B cell (primary cell): Measurements from ENCODE around the gene PLCB4. TPM values are rescaled to one million over a fixed set of nuclear protein-coding genes. Genes with fewer than 3 reads are reported as not detected.

Experiments
- ATAC-seq: fragments of 200-7000 bp; cut with Tn5 transposase; one replicate; pipeline ENCODE4 v1.10.0; 2021; ENCODE audit warnings: low read depth, mild to moderate bottlenecking, moderate number of reproducible peaks, moderate library complexity
- CTCF ChIA-PET: fragments of 350-600 bp; sonication (Branson Sonifier 250); formaldehyde crosslinking; loops from one replicate; lab custom pipeline; 2021; ENCODE audit warnings: antibody characterized with exemption, inconsistent platforms; lab: Charles Lee
- POLR2A ChIA-PET: fragments of 350-600 bp; sonication (Branson Sonifier 250); formaldehyde crosslinking; loops from one replicate; lab custom pipeline; 2021; ENCODE audit warnings: antibody characterized with exemption; lab: Charles Lee
- DNase-seq: peaks from one replicate; pipeline ENCODE4 v3.0.0; 2013
- H2AFZ ChIP-seq: 2 replicates; pipeline ENCODE4 v1.6.1; 2012; ENCODE audit warnings: mild to moderate bottlenecking, low read depth, low read length; ENCODE audit not compliant: insufficient read depth, poor library complexity, severe bottlenecking
- H3K27ac ChIP-seq, 2 donors: 1 replicate in 1 of 2; 2 replicates in 1 of 2; pipeline ENCODE4 v1.5.1; 2012 to 2013; ENCODE audit warnings: low read length in 2 of 2, mild to moderate bottlenecking in 2 of 2, moderate library complexity in 1 of 2
- H3K27me3 ChIP-seq, 4 experiments: fragments of 200-600 bp in 1 of 4; sonication (generic) in 1 of 4; replicated peaks in 1 of 4; 1 replicate in 2 of 4; 2 replicates in 2 of 4; pipeline versions ENCODE4 v1.6.1 to v1.7.0; 2013 to 2016; ENCODE audit warnings: low read length in 3 of 4, mild to moderate bottlenecking in 2 of 4, mixed read lengths in 1 of 4, moderate library complexity in 1 of 4; ENCODE audit not compliant: insufficient read depth in 4 of 4, control insufficient read depth in 3 of 4; ENCODE audit errors: control extremely low read depth in 1 of 4
- H3K36me3 ChIP-seq, 2 experiments: replicated peaks in 1 of 2; 1 replicate in 1 of 2; 2 replicates in 1 of 2; pipeline versions ENCODE4 v1.6.1 to v1.7.1; 2013; ENCODE audit warnings: low read length in 1 of 2; ENCODE audit not compliant: insufficient read depth in 2 of 2, control insufficient read depth in 1 of 2; ENCODE audit errors: control extremely low read depth in 1 of 2, extremely low read depth in 1 of 2
- H3K4me1 ChIP-seq, 2 donors: fragments of 200-600 bp in 1 of 2; sonication (generic) in 1 of 2; 1 replicate in 1 of 2; 2 replicates in 1 of 2; pipeline versions ENCODE4 v1.5.1 to v1.6.1; 2013 to 2017; ENCODE audit warnings: low read length in 2 of 2; ENCODE audit not compliant: control insufficient read depth in 2 of 2, insufficient read depth in 2 of 2
- H3K4me2 ChIP-seq: replicated peaks from 2 replicates; pipeline ENCODE3; 2012; ENCODE audit warnings: mild to moderate bottlenecking, low read depth, low read length; ENCODE audit not compliant: poor library complexity, severe bottlenecking
- H3K4me3 ChIP-seq, 5 experiments: fragments of 200-600 bp in 1 of 5; sonication (generic) in 1 of 5; 1 replicate in 3 of 5; 2 replicates in 2 of 5; pipeline versions ENCODE4 v1.5.1 to v1.7.0; 2011 to 2016; ENCODE audit warnings: low read length in 4 of 5, mild to moderate bottlenecking in 4 of 5, low read depth in 2 of 5, control low read depth in 1 of 5, moderate library complexity in 1 of 5; ENCODE audit not compliant: insufficient read depth in 1 of 5; ENCODE audit errors: control extremely low read depth in 1 of 5, extremely low read depth in 1 of 5
- H3K79me2 ChIP-seq: fragments of 200-600 bp; sonication (generic); one replicate; pipeline ENCODE4 v1.6.0; 2016; ENCODE audit warnings: low read length; ENCODE audit not compliant: control insufficient read depth, insufficient read depth
- H3K9ac ChIP-seq: fragments of 200-600 bp; sonication (generic); 2 replicates; pipeline ENCODE4 v1.6.1; 2017; ENCODE audit warnings: mild to moderate bottlenecking, low read length, moderate library complexity
- H3K9me3 ChIP-seq, 3 donors: one replicate each; pipeline versions ENCODE4 v1.6.1 to v1.7.1; 2013; ENCODE audit warnings: low read length in 2 of 3; ENCODE audit not compliant: control insufficient read depth in 2 of 3, insufficient read depth in 1 of 3; ENCODE audit errors: control extremely low read depth in 1 of 3
- H4K20me1 ChIP-seq: 2 replicates; pipeline ENCODE4 v1.6.0; 2012; ENCODE audit warnings: mild to moderate bottlenecking, low read length; ENCODE audit not compliant: insufficient read depth, control insufficient read depth, poor library complexity, severe bottlenecking
- H3K27ac Mint-ChIP-seq: one replicate; pipeline ENCODE4 v1.8.0; 2021; ENCODE audit warnings: mixed read lengths
- H3K27me3 Mint-ChIP-seq: one replicate; pipeline ENCODE4 v1.8.0; 2021; ENCODE audit warnings: mixed read lengths
- H3K4me1 Mint-ChIP-seq: one replicate; pipeline ENCODE4 v1.8.0; 2021; ENCODE audit warnings: mixed read lengths
- H3K4me3 Mint-ChIP-seq: one replicate; pipeline ENCODE4 v1.8.0; 2021; ENCODE audit warnings: mixed read lengths
- H3K9me3 Mint-ChIP-seq: one replicate; pipeline ENCODE4 v1.8.0; 2022; ENCODE audit warnings: mixed read lengths; ENCODE audit not compliant: insufficient read depth
- EZH2 ChIP-seq: IDR thresholded peaks from 2 replicates; pipeline ENCODE4 v1.6.1; 2012; ENCODE audit warnings: borderline replicate concordance, low read depth, mild to moderate bottlenecking, moderate library complexity, low read length; ENCODE audit not compliant: insufficient read depth, poor library complexity, severe bottlenecking
- WGBS: methylation state at CpG from one replicate; pipeline ENCODE4 v1.1.5; 2013; ENCODE audit warnings: missing lambda C conversion rate; ENCODE audit not compliant: insufficient coverage; 5-methylcytosine and 5-hydroxymethylcytosine counted together
- intact Hi-C: fragments of 100-400 bp; cut with micrococcal nuclease; formaldehyde crosslinking; loops from one replicate; pipeline ENCODE4 v1.10.0; 2022
- polyA plus RNA-seq: library from polyadenylated mRNA; depleted of rRNA; stranded (reverse); fragments of >200 nt; gene quantifications from 2 replicates; pipeline ENCODE4 v1.2.3, GENCODE V29; 2012
- total RNA-seq, 2 donors: library from RNA; stranded (reverse); fragments of 120-200 nt in 1 of 2; gene quantifications; 1 replicate in 1 of 2; 2 replicates in 1 of 2; pipeline versions ENCODE4 v1.2.3 to v1.2.4, GENCODE V29; 2013 to 2022
- TF ChIP-seq, protein P1 (sequence below): fragments of 200-600 bp; IDR thresholded peaks from one replicate; pipeline ENCODE4 v1.8.0; 2022; ENCODE audit warnings: antibody characterized with exemption, mild to moderate bottlenecking

Gene PLCB4
- total and polyA plus RNA-seq, 2 donors (not counting 1 experiment from before 2014, with no cell fraction given), result not detected

DNA sequence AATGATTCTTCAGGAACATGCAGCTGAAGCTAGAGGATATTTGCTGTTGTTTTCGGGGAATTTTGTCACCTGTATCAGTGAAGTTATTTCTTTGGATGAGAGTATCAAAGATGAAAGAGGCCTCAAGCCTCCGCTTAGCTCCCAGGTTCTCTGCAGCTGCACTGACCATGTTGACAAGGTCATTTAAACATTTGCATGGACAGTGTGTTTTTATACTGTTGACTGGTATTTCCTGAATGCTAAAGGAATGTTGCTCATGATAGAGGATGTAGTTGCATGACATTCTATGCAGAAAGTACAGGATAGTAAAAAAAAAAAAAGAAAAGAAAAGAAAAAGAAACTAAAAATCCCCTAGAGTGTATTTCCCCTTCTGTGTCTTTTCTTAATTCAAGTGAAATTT is 279.9 kb downstream of the PLCB4 start:
- ChIA-PET CTCF (no interaction called here), POLR2A (no interaction called here)
- Histone ChIP-seq H3K36me3 (no peaks in the 10 kb centered on the region), H3K4me1 (no peaks in the 10 kb centered on the region), H3K79me2 (no peaks in the 10 kb centered on the region), H3K27me3 (no peaks in the 10 kb centered on the region), H3K27ac (no peak overlapping the region), H3K4me3 (no peak overlapping the region), H2AFZ (no peak overlapping the region), H3K9ac (no peak overlapping the region), H3K4me2 (no peak overlapping the region), H3K9me3 (no peaks in the 10 kb centered on the region), H4K20me1 (no peaks in the 10 kb centered on the region)
- H3K4me3 Mint-ChIP-seq, result no peak overlapping the region
- no peaks in the 10 kb centered on the region for H3K9me3 Mint-ChIP-seq
- no peaks in the 10 kb centered on the region for H3K4me1 Mint-ChIP-seq
- DNase-seq (no peak), ATAC-seq (no peak)
- no peak for TF ChIP-seq EZH2
- TF ChIP-seq, protein P1, sequence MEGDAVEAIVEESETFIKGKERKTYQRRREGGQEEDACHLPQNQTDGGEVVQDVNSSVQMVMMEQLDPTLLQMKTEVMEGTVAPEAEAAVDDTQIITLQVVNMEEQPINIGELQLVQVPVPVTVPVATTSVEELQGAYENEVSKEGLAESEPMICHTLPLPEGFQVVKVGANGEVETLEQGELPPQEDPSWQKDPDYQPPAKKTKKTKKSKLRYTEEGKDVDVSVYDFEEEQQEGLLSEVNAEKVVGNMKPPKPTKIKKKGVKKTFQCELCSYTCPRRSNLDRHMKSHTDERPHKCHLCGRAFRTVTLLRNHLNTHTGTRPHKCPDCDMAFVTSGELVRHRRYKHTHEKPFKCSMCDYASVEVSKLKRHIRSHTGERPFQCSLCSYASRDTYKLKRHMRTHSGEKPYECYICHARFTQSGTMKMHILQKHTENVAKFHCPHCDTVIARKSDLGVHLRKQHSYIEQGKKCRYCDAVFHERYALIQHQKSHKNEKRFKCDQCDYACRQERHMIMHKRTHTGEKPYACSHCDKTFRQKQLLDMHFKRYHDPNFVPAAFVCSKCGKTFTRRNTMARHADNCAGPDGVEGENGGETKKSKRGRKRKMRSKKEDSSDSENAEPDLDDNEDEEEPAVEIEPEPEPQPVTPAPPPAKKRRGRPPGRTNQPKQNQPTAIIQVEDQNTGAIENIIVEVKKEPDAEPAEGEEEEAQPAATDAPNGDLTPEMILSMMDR, result no peak
- intact Hi-C loops, result no loop called here
- 100% methylated on average over 1 of the region's 2 CpGs for WGBS
- no peaks in the 10 kb centered on the region for H3K27me3 Mint-ChIP-seq
- no peak overlapping the region for H3K27ac Mint-ChIP-seq

DNA sequence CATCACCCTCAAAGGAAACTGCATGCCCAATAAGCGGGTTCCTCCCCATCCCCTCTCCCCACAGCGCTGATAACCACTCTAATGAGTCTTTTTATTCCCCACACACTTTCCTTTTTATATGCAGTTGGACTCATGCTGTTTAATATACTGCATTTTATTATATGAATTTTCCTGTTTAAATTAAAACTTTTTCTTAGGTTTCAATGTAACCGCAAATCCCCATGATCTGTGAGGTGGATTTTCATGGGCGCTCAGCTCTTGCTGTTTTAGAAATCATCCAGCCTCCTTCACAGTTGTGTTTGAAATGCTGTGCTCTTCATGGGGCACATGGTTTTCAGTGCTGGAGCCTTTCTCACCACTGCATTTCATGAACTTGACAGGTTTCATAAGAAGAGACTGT is 280.4 kb downstream of the PLCB4 start:
- POLR2A ChIA-PET, result no interaction called here
- H2AFZ ChIP-seq, result no peak overlapping the region
- CTCF ChIA-PET, result no interaction called here
- Mint-ChIP-seq H3K4me3 (no peak overlapping the region), H3K9me3 (no peaks in the 10 kb centered on the region), H3K27me3 (no peaks in the 10 kb centered on the region), H3K27ac (no peak overlapping the region), H3K4me1 (no peaks in the 10 kb centered on the region)
- 100% methylated on average over 1 of the region's 4 CpGs for whole genome bisulfite sequencing
- no peaks in the 10 kb centered on the region for H3K4me1 ChIP-seq
- H3K27ac ChIP-seq, result no peak overlapping the region
- H4K20me1 ChIP-seq, result no peaks in the 10 kb centered on the region
- TF ChIP-seq EZH2, result no peak
- TF ChIP-seq, protein P1, result no peak
- no peaks in the 10 kb centered on the region for H3K36me3 ChIP-seq
- H3K4me2 ChIP-seq, result no peak overlapping the region
- H3K9me3 ChIP-seq, result no peaks in the 10 kb centered on the region
- no peaks in the 10 kb centered on the region for H3K27me3 ChIP-seq
- no peak overlapping the region for H3K4me3 ChIP-seq
- no peaks in the 10 kb centered on the region for H3K79me2 ChIP-seq
- H3K9ac ChIP-seq, result no peak overlapping the region
- DNase-seq (no peak), ATAC-seq (no peak)
- intact Hi-C loops, result no loop called here
